A549 (cell line): ENCODE measurements around the gene SPOP.

Experiments
- NR3C1 ChIP-seq: fragments of >200 bp; sonication (Bioruptor Twin); formaldehyde crosslinking; IDR thresholded peaks from 3 replicates; pipeline ENCODE4 v1.6.1; 2017
- POLR2A ChIP-seq: IDR thresholded peaks from 2 replicates; pipeline ENCODE4 v1.6.1; 2012; ENCODE audit warnings: mild to moderate bottlenecking, low read length
- SREBF2 ChIP-seq: fragments of 450-650 bp; IDR thresholded peaks from 2 replicates; pipeline ENCODE4 v1.6.1; 2014; ENCODE audit warnings: mild to moderate bottlenecking, moderate library complexity

DNA sequence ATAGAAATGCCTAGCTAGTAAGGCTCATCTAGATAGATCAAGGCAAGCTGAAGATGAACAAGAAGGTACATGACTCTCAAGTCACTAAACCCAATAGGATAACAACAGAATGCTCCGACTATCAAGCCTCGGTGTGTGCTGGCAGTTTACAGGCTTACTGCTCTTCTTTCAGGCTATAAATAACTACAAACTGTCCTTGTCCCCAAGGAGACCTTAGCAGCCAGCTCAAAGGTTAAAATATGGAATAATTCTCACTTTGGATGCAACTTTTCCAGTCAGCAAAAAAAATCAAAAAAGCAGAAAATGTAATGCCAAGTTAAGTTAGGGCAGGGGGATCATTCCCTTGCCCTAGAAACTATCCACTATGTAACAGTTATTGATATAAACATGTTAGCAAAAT lies 44.6 kb downstream of the SPOP start:
- TF ChIP-seq NR3C1: no peak
- TF ChIP-seq SREBF2: no peak
- no peak for TF ChIP-seq POLR2A
